Measurements from ENCODE around the gene PRKCZ.

PRKCZ gene

DNA sequence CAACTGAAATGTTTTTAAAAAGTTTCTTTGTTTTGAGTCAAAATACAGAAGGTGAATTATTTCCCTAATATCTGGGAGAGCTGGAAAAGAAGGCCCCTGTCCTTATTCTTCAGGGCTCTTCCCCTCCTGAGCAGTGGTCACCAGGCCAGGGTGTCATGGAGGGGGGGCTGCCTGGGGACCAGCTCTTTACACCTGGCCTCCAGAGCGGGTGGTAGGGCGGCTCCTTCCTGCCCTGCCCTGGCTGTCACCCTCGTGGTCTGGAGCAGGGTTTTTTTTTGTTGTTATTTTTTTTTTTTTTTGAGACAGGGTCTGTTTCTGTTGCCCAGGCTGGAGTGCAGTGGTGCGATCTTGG, 184.5 kb downstream of the PRKCZ start:
- TF ChIP-seq CTCF (conservative IDR thresholded peaks at IDR 0.05; ENCODE audit: low read depth, low read length), result no peak
- H3K4me3 ChIP-seq (ENCODE audit: low read depth, low read length), result peak overlapping the region; percentile 9
- DNase-seq (ENCODE audit: low read depth), result no peak

All from choroid plexus epithelial cell (primary cell).